ENCODE measurements around the gene FAM53A.

Gene FAM53A

DNA sequence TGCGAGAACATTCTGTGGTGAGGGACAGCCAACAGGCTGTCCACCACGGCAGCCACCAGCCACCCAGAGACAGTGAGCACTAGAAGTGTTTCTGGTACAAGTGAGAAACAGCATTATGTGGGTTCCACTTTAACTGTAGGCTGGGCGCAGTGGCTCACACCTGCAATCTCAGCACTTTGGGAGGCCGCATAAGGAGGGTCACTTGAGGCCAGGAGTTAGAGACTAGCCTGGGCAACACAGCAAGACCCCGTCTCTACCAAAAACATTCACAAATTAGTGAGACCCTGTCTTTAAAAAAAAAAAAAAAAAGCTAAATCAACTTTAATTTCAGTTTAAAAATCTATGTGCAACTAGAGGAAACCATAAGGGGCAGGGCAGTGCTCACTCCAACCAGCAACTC is 20.6 kb downstream of the FAM53A start (continued):
- TF ChIP-seq SP7 (tag by site-specific recombination; IDR thresholded peaks at IDR 0.05), result no peak
- TF ChIP-seq, protein P1, sequence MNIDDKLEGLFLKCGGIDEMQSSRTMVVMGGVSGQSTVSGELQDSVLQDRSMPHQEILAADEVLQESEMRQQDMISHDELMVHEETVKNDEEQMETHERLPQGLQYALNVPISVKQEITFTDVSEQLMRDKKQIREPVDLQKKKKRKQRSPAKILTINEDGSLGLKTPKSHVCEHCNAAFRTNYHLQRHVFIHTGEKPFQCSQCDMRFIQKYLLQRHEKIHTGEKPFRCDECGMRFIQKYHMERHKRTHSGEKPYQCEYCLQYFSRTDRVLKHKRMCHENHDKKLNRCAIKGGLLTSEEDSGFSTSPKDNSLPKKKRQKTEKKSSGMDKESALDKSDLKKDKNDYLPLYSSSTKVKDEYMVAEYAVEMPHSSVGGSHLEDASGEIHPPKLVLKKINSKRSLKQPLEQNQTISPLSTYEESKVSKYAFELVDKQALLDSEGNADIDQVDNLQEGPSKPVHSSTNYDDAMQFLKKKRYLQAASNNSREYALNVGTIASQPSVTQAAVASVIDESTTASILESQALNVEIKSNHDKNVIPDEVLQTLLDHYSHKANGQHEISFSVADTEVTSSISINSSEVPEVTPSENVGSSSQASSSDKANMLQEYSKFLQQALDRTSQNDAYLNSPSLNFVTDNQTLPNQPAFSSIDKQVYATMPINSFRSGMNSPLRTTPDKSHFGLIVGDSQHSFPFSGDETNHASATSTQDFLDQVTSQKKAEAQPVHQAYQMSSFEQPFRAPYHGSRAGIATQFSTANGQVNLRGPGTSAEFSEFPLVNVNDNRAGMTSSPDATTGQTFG (tag by site-specific recombination; IDR thresholded peaks at IDR 0.05; ENCODE audit: borderline replicate concordance), result no peak

DNA sequence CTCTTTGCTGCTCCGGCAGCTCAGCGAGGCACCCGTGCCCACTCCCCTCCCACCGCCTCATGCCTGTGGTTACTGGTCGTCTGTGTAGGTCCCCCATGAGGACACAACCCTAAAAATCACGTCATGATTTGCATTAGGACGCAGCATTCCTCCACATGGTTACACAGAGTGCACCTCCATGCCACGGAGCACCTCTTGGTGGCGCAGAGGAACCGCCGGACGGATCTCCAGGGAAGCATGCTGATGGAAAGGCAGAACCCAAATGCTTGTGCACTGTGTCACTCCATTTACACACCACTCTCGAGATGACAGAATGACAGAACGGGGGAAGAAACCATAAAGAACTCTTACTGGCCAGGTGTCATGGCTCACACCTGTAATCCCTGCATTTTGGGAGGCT is 22.4 kb downstream of the FAM53A start:
- H3K9me3 ChIP-seq (ENCODE audit: control insufficient read depth, insufficient read depth, low read depth, low read length), result no peaks in the 10 kb centered on the region
- H3K4me3 ChIP-seq (ENCODE audit: low read depth, low read length), result no peak overlapping the region
- H3K4me1 ChIP-seq (ENCODE audit: control insufficient read depth, insufficient read depth, low read length), result no peaks in the 10 kb centered on the region
- H3K27ac ChIP-seq (ENCODE audit: extremely low read depth, low read depth, low read length), result no peak overlapping the region
- POLR2A ChIA-PET, result no interaction called here
- CTCF ChIA-PET, result interaction anchor here (0.8 kb wide), 1 partner anchor 16 kb away, joined by 3 read pairs; no protein-coding TSS in a partner anchor
- H3K36me3 ChIP-seq (ENCODE audit: control insufficient read depth in 2 of 2, insufficient read depth in 1 of 2, low read length in 2 of 2), result no peaks in the 10 kb centered on the region
- TF ChIP-seq, protein P2, sequence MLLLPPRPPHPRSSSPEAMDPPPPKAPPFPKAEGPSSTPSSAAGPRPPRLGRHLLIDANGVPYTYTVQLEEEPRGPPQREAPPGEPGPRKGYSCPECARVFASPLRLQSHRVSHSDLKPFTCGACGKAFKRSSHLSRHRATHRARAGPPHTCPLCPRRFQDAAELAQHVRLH (tag by site-specific recombination; IDR thresholded peaks at IDR 0.05), result no peak
- TF ChIP-seq ZNF239 (tag by site-specific recombination; IDR thresholded peaks at IDR 0.05) (no peak), ZNF707 (tag by site-specific recombination; IDR thresholded peaks at IDR 0.05) (no peak), ZNF747 (tag by site-specific recombination; IDR thresholded peaks at IDR 0.05) (no peak), ZNF548 (tag by site-specific recombination; IDR thresholded peaks at IDR 0.05) (no peak), ZNF571 (tag by site-specific recombination; IDR thresholded peaks at IDR 0.05) (no peak), ZNF155 (tag by site-specific recombination; IDR thresholded peaks at IDR 0.05) (no peak), ZNF248 (tag by site-specific recombination; IDR thresholded peaks at IDR 0.05) (no peak), ZNF341 (tag by site-specific recombination; IDR thresholded peaks at IDR 0.05; ENCODE audit: low read depth) (no peak), GLI2 (tag by site-specific recombination; IDR thresholded peaks at IDR 0.05; ENCODE audit: borderline replicate concordance, low read depth) (no peak), HOXC10 (CRISPR knock-in tag; IDR thresholded peaks at IDR 0.05) (no peak), HOXA7 (CRISPR knock-in tag; IDR thresholded peaks at IDR 0.05; ENCODE audit: borderline replicate concordance) (no peak), ZNF544 (tag by site-specific recombination; IDR thresholded peaks at IDR 0.05) (no peak), PRDM1 (tag by site-specific recombination; IDR thresholded peaks at IDR 0.05) (no peak), ZBTB8A (tag by site-specific recombination; IDR thresholded peaks at IDR 0.05) (no peak), ZNF19 (tag by site-specific recombination; IDR thresholded peaks at IDR 0.05; ENCODE audit: low read depth) (no peak)
- TF ChIP-seq, protein P3, sequence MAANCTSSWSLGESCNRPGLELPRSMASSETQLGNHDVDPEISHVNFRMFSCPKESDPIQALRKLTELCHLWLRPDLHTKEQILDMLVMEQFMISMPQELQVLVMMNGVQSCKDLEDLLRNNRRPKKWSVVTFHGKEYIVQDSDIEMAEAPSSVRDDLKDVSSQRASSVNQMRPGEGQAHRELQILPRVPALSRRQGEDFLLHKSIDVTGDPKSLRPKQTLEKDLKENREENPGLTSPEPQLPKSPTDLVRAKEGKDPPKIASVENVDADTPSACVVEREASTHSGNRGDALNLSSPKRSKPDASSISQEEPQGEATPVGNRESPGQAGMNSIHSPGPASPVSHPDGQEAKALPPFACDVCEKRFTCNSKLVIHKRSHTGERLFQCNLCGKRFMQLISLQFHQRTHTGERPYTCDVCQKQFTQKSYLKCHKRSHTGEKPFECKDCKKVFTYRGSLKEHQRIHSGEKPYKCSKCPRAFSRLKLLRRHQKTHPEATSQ (tag by site-specific recombination; IDR thresholded peaks at IDR 0.05), result no peak
- TF ChIP-seq, protein P4, sequence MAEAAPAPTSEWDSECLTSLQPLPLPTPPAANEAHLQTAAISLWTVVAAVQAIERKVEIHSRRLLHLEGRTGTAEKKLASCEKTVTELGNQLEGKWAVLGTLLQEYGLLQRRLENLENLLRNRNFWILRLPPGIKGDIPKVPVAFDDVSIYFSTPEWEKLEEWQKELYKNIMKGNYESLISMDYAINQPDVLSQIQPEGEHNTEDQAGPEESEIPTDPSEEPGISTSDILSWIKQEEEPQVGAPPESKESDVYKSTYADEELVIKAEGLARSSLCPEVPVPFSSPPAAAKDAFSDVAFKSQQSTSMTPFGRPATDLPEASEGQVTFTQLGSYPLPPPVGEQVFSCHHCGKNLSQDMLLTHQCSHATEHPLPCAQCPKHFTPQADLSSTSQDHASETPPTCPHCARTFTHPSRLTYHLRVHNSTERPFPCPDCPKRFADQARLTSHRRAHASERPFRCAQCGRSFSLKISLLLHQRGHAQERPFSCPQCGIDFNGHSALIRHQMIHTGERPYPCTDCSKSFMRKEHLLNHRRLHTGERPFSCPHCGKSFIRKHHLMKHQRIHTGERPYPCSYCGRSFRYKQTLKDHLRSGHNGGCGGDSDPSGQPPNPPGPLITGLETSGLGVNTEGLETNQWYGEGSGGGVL (tag by site-specific recombination; IDR thresholded peaks at IDR 0.05), result no peak
- TF ChIP-seq, protein P5, sequence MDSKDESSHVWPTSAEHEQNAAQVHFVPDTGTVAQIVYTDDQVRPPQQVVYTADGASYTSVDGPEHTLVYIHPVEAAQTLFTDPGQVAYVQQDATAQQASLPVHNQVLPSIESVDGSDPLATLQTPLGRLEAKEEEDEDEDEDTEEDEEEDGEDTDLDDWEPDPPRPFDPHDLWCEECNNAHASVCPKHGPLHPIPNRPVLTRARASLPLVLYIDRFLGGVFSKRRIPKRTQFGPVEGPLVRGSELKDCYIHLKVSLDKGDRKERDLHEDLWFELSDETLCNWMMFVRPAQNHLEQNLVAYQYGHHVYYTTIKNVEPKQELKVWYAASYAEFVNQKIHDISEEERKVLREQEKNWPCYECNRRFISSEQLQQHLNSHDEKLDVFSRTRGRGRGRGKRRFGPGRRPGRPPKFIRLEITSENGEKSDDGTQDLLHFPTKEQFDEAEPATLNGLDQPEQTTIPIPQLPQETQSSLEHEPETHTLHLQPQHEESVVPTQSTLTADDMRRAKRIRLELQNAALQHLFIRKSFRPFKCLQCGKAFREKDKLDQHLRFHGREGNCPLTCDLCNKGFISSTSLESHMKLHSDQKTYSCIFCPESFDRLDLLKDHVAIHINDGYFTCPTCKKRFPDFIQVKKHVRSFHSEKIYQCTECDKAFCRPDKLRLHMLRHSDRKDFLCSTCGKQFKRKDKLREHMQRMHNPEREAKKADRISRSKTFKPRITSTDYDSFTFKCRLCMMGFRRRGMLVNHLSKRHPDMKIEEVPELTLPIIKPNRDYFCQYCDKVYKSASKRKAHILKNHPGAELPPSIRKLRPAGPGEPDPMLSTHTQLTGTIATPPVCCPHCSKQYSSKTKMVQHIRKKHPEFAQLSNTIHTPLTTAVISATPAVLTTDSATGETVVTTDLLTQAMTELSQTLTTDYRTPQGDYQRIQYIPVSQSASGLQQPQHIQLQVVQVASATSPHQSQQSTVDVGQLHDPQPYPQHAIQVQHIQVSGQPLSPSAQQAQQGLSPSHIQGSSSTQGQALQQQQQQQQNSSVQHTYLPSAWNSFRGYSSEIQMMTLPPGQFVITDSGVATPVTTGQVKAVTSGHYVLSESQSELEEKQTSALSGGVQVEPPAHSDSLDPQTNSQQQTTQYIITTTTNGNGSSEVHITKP (tag by site-specific recombination; IDR thresholded peaks at IDR 0.05), result no peak
- TF ChIP-seq, protein P6, sequence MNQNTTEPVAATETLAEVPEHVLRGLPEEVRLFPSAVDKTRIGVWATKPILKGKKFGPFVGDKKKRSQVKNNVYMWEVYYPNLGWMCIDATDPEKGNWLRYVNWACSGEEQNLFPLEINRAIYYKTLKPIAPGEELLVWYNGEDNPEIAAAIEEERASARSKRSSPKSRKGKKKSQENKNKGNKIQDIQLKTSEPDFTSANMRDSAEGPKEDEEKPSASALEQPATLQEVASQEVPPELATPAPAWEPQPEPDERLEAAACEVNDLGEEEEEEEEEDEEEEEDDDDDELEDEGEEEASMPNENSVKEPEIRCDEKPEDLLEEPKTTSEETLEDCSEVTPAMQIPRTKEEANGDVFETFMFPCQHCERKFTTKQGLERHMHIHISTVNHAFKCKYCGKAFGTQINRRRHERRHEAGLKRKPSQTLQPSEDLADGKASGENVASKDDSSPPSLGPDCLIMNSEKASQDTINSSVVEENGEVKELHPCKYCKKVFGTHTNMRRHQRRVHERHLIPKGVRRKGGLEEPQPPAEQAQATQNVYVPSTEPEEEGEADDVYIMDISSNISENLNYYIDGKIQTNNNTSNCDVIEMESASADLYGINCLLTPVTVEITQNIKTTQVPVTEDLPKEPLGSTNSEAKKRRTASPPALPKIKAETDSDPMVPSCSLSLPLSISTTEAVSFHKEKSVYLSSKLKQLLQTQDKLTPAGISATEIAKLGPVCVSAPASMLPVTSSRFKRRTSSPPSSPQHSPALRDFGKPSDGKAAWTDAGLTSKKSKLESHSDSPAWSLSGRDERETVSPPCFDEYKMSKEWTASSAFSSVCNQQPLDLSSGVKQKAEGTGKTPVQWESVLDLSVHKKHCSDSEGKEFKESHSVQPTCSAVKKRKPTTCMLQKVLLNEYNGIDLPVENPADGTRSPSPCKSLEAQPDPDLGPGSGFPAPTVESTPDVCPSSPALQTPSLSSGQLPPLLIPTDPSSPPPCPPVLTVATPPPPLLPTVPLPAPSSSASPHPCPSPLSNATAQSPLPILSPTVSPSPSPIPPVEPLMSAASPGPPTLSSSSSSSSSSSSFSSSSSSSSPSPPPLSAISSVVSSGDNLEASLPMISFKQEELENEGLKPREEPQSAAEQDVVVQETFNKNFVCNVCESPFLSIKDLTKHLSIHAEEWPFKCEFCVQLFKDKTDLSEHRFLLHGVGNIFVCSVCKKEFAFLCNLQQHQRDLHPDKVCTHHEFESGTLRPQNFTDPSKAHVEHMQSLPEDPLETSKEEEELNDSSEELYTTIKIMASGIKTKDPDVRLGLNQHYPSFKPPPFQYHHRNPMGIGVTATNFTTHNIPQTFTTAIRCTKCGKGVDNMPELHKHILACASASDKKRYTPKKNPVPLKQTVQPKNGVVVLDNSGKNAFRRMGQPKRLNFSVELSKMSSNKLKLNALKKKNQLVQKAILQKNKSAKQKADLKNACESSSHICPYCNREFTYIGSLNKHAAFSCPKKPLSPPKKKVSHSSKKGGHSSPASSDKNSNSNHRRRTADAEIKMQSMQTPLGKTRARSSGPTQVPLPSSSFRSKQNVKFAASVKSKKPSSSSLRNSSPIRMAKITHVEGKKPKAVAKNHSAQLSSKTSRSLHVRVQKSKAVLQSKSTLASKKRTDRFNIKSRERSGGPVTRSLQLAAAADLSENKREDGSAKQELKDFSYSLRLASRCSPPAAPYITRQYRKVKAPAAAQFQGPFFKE (tag by site-specific recombination; IDR thresholded peaks at IDR 0.05; ENCODE audit: borderline replicate concordance), result no peak

Data from HEK293 (cell line).